ENCODE results near the gene IFT43. TPM values are rescaled to one million over a fixed set of nuclear protein-coding genes. Genes with fewer than 3 reads are reported as not detected.

Gene IFT43
- total RNA-seq, 1 donor from 2014 or later: 33.1 TPM

Other genes starting within 250 kb of the IFT43 start
- gene TGFB3, start 3.8 kb upstream of the IFT43 start, total RNA-seq: 56.8 TPM
- 49.3 TPM for gene GPATCH2L, start 166.2 kb downstream of the IFT43 start, total RNA-seq